Fibroblast of lung (primary cell): Measurements from ENCODE around the gene SPEN.

Experiments used
- EZH2 ChIP-seq: IDR thresholded peaks from 2 replicates; pipeline ENCODE4 v1.5.1; 2012; ENCODE audit warnings: low read length, control low read depth, mild to moderate bottlenecking; ENCODE audit errors: missing control alignments
- TF ChIP-seq, protein P1 (sequence below), 2 donors: IDR thresholded peaks in 1 of 2; conservative IDR thresholded peaks in 1 of 2; 1 replicate in 1 of 2; 2 replicates in 1 of 2; pipeline ENCODE4 v1.5.1; 2011 to 2012; ENCODE audit warnings: low read length in 2 of 2, control low read depth in 1 of 2, inconsistent platforms in 1 of 2, low read depth in 1 of 2, mild to moderate bottlenecking in 1 of 2

DNA sequence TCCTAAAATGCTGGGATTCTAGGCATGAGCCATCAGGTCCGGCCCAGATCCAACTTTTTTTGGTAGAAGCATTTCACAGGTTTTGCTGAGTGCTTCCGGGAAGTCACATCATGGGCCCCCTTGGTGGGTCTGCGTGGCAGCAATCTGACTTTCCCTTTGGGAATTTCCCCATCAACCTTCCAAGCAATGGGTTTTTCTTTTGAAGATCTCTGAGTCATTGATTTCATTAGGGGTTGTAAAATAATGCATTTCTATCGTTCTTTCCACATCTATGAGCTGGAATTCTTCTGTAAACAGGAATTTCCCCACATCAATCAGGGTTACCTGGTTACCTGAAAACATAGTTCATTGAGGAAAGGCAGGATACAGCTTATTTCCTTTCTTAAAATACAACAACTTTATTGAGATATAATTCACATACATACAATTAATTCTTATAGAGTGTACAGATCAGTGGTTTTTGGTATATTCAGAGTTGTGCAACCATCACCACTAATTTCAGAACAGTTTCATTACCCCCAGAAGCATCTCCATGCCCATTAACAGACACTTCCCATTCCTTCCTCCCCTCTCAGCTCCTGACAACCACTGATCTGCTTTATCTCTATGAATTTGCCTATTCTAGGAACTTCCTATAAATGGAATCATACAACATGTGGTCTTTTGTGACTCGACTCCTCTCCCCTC is 138.2 kb downstream of the SPEN start:
- TF ChIP-seq, protein P1, sequence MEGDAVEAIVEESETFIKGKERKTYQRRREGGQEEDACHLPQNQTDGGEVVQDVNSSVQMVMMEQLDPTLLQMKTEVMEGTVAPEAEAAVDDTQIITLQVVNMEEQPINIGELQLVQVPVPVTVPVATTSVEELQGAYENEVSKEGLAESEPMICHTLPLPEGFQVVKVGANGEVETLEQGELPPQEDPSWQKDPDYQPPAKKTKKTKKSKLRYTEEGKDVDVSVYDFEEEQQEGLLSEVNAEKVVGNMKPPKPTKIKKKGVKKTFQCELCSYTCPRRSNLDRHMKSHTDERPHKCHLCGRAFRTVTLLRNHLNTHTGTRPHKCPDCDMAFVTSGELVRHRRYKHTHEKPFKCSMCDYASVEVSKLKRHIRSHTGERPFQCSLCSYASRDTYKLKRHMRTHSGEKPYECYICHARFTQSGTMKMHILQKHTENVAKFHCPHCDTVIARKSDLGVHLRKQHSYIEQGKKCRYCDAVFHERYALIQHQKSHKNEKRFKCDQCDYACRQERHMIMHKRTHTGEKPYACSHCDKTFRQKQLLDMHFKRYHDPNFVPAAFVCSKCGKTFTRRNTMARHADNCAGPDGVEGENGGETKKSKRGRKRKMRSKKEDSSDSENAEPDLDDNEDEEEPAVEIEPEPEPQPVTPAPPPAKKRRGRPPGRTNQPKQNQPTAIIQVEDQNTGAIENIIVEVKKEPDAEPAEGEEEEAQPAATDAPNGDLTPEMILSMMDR (conservative IDR thresholded peaks at IDR 0.05 in 1 of 2, IDR thresholded peaks at IDR 0.05 in 1 of 2; ENCODE audit: low read depth in 1 of 2, low read length in 2 of 2): no peak
- TF ChIP-seq EZH2: no peak
